T-helper 9 cell (primary cell): ENCODE measurements around the gene TOM1L2.
"Not testable (repeated sequence)": the region's sequence is repeated elsewhere in the genome, so short reads cannot be mapped to it uniquely, and the experiment has no call there.

Source experiments
- DNase-seq: peaks from one replicate; pipeline ENCODE4 v3.0.0-alpha.2; 2020

The TOM1L2 gene

GRCh38 chr17:17815436-17816200 is 156.6 kb downstream of the TOM1L2 start:
- no peak for DNase-seq

- no peak for DNase-seq
Measured at GRCh38 chr17:17815062-17815406, 157.2 kb downstream of the TOM1L2 start.

- DNase-seq = no peak
Measured at GRCh38 chr17:17814162-17815061, 157.8 kb downstream of the TOM1L2 start.

- DNase-seq = no peak
Measured at GRCh38 chr17:17813725-17814095, 158.5 kb downstream of the TOM1L2 start.

- DNase-seq = no peak
Measured at GRCh38 chr17:17813055-17813724, 159.0 kb downstream of the TOM1L2 start.

GRCh38 chr17:17812211-17813054 is 159.8 kb downstream of the TOM1L2 start:
- peak; percentile 71 for DNase-seq

GRCh38 chr17:17811381-17812210 is 160.6 kb downstream of the TOM1L2 start:
- no peak for DNase-seq

- DNase-seq = no peak
Measured at GRCh38 chr17:17810895-17811248, 161.3 kb downstream of the TOM1L2 start.

- DNase-seq = no peak
Measured at GRCh38 chr17:17810084-17810894, 161.9 kb downstream of the TOM1L2 start.

- DNase-seq = no peak
Measured at GRCh38 chr17:17809531-17810083, 162.6 kb downstream of the TOM1L2 start.

- no peak for DNase-seq
Measured at GRCh38 chr17:17808706-17809432, 163.3 kb downstream of the TOM1L2 start.

- not testable (repeated sequence) for DNase-seq
Measured at GRCh38 chr17:17808200-17808599, 164.0 kb downstream of the TOM1L2 start.

- DNase-seq = no peak
Measured at GRCh38 chr17:17807440-17807839, 164.8 kb downstream of the TOM1L2 start.

GRCh38 chr17:17806611-17807274 is 165.5 kb downstream of the TOM1L2 start:
- DNase-seq = no peak

- no peak for DNase-seq
Measured at GRCh38 chr17:17806035-17806434, 166.2 kb downstream of the TOM1L2 start.

- no peak for DNase-seq
Measured at GRCh38 chr17:17805575-17805974, 166.6 kb downstream of the TOM1L2 start.

GRCh38 chr17:17804007-17804406 is 168.2 kb downstream of the TOM1L2 start:
- no peak for DNase-seq

GRCh38 chr17:17801800-17802481 is 170.3 kb downstream of the TOM1L2 start:
- DNase-seq = no peak
